Loucy (cell line): ENCODE measurements around the gene DDX11.
"Not testable (repeated sequence)": the region's sequence is repeated elsewhere in the genome, so short reads cannot be mapped to it uniquely, and the experiment has no call there.

Experiments used
- EZH2phosphoT487 ChIP-seq: fragments of 200-600 bp; IDR thresholded peaks from 2 replicates; pipeline ENCODE4 v1.6.1; 2018; ENCODE audit warnings: antibody characterized with exemption, mild to moderate bottlenecking, moderate library complexity, borderline replicate concordance
- TF ChIP-seq, protein P1 (sequence below): fragments of 200-600 bp; sonication (generic); conservative IDR thresholded peaks from 2 replicates; pipeline ENCODE4 v1.5.1; 2014; ENCODE audit warnings: mild to moderate bottlenecking, antibody characterized with exemption, low read length

- TF ChIP-seq, protein P1, sequence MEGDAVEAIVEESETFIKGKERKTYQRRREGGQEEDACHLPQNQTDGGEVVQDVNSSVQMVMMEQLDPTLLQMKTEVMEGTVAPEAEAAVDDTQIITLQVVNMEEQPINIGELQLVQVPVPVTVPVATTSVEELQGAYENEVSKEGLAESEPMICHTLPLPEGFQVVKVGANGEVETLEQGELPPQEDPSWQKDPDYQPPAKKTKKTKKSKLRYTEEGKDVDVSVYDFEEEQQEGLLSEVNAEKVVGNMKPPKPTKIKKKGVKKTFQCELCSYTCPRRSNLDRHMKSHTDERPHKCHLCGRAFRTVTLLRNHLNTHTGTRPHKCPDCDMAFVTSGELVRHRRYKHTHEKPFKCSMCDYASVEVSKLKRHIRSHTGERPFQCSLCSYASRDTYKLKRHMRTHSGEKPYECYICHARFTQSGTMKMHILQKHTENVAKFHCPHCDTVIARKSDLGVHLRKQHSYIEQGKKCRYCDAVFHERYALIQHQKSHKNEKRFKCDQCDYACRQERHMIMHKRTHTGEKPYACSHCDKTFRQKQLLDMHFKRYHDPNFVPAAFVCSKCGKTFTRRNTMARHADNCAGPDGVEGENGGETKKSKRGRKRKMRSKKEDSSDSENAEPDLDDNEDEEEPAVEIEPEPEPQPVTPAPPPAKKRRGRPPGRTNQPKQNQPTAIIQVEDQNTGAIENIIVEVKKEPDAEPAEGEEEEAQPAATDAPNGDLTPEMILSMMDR = not testable (repeated sequence)
- not testable (repeated sequence) for TF ChIP-seq EZH2phosphoT487
Observed at GRCh38 chr12:31116846-31117202, 43.2 kb downstream of the DDX11 start.
